ENCODE results near the gene DNMBP.

DNA sequence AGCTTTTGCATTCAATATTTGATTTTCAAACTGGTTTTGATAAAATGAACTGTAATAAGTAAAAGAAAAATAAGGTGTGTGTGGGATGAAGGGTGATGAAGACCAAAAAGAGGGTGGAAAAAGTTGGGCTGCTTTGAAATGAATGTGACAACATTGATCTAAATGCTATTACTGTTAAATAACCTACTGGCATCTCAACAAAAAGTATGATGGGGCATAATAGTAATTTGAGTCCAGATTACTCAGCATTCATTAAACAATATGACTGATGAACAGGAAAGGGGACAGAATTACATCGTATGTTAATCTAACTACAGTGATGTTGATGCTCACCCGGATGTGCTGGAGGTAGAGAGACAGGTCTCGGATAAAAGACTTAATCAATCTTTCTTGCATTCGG lies 115.1 kb downstream of the DNMBP start:
- TF ChIP-seq FOXM1 (IDR thresholded peaks at IDR 0.05; ENCODE audit: borderline replicate concordance): no peak
- TF ChIP-seq BHLHE40 (IDR thresholded peaks at IDR 0.05; ENCODE audit: borderline replicate concordance): no peak
- TF ChIP-seq ZNF384 (IDR thresholded peaks at IDR 0.05): no peak
- TF ChIP-seq FOXK2 (IDR thresholded peaks at IDR 0.05): no peak
- TF ChIP-seq SUZ12 (IDR thresholded peaks at IDR 0.05): no peak
- no peak for TF ChIP-seq ELF4 (IDR thresholded peaks at IDR 0.05)
- TF ChIP-seq PKNOX1 (IDR thresholded peaks at IDR 0.05): no peak
- no peak for TF ChIP-seq SP1 (IDR thresholded peaks at IDR 0.05)
- TF ChIP-seq ARNT (IDR thresholded peaks at IDR 0.05): no peak
- TF ChIP-seq NFRKB (IDR thresholded peaks at IDR 0.05): no peak
- TF ChIP-seq FOXA1 (IDR thresholded peaks at IDR 0.05): no peak
- TF ChIP-seq HDGF (IDR thresholded peaks at IDR 0.05; ENCODE audit: borderline replicate concordance): no peak
- TF ChIP-seq CTBP1 (IDR thresholded peaks at IDR 0.05; ENCODE audit: borderline replicate concordance): no peak
- no peak for TF ChIP-seq LEF1 (IDR thresholded peaks at IDR 0.05; ENCODE audit: borderline replicate concordance)

All from HEK293T (cell line).